ENCODE data around the gene CHMP2A. TPM values are rescaled to one million over a fixed set of nuclear protein-coding genes. Genes with fewer than 3 reads are reported as not detected.

Gene CHMP2A
- total RNA-seq, 1 donor: 106 TPM

DNA sequence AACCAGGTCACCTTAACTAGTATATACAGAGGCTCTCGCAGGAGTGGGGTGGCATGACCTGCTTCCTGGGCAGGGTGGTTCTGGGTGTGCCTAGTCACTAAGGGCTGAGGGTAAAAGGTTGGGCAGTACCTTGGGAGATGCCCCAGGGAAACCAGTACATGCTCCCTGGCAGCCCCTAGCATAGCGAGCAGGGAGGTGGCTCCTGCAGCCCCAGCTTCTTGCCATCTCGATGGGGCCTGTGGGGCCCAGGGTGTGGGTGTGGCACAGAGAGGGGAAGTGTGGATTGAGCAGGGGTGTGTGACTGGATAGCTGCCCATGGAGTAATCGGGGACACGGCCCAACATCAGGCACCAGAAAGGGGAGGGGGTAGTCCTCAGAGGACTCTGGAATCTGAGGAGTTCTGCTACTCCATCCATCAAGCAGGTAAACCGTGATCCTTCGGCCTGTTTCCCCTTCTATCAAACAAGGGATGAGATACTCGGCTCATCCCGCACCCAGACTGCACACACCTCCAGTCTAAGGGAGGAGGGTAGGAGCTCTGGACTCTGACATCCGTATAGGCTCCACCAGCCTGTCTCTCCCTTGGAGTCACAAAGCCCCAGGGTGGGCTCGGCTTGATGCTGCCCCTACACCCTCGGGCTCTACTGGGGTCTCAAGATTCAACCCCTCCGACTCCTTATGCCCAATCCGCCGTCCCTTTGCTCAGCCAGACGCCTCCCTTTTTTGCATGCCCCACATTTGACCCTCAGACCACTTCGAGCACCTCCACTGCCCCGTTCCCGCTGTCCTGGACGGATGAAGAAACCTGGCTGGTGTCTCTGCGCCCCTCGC lies 36.4 kb downstream of the CHMP2A start:
- peaks cover 4% of the 10 kb centered on the region for H3K36me3 ChIP-seq (ENCODE audit: insufficient read depth, low read length)
- peaks cover 14% of the 10 kb centered on the region for H3K4me1 ChIP-seq (ENCODE audit: insufficient read depth, low read length)
- TF ChIP-seq CTCF (IDR thresholded peaks at IDR 0.05; ENCODE audit: extremely low read depth, low read depth, low read length): no peak
- H3K79me2 ChIP-seq (ENCODE audit: insufficient read depth, low read length): peaks cover 45% of the 10 kb centered on the region
- H3K27me3 ChIP-seq (ENCODE audit: insufficient read depth, low read length): no peaks in the 10 kb centered on the region
- peak overlapping the region; percentile 77 for H3K4me3 ChIP-seq (ENCODE audit: insufficient read depth, low read length)
- peak; percentile 80 for DNase-seq (ENCODE audit: insufficient read length, low spot score, missing footprints)
- peak overlapping the region; percentile 81 for H3K27ac ChIP-seq (ENCODE audit: low read depth, low read length)
- peaks cover 19% of the 10 kb centered on the region for H4K20me1 ChIP-seq (ENCODE audit: insufficient read depth, low read length)
- peak overlapping the region; percentile 99 for H2AFZ ChIP-seq (ENCODE audit: low read length)
- H3K9me3 ChIP-seq (ENCODE audit: low read depth, low read length): no peaks in the 10 kb centered on the region
- H3K4me2 ChIP-seq (ENCODE audit: insufficient read depth, low read length): peak overlapping the region; percentile 99

DNA sequence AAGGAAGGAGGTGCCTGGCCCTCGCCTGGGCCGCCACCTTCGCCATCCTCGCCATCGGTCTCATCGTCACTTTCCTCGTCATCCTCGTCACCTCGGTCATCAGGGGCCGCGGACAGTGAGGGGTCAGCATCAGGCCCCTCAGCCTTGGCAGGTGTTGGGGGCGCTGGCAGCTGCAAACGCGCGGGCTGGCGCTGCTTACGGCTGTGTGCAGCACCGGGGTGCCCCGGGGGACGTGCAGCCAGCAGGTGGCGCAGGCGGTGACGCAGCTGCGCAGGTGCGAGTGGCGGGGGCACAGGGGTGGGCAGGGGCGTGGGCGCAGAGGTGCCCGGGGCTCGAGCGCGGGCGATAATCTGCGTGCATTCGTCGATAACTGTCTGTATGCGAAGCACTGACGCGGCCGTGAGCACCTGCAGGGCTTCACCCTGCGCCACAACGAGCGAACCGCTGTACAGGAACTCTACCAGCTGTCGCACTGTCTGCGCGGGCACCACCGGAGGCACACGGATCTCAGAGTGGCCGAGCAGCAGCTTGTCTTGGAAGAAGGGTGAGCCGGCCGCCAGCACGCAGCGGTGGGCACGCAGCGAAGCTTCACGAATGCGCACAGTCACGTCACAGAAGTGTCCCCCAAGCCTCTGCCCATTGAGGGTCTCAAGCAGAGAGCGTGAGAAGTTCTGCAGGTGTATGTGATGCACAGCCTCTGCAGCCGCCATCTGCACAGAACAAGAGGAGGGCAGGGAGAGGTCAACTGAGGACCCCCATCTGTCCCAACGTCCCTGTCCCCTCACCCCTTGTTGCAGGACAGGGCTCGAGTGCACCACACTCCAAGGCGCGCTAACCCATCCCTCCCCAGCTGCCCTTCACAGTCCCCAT lies 37.7 kb downstream of the CHMP2A start:
- no peak for DNase-seq (ENCODE audit: insufficient read length, low spot score, missing footprints)
- no peak for TF ChIP-seq CTCF (IDR thresholded peaks at IDR 0.05; ENCODE audit: extremely low read depth, low read depth, low read length)
- H3K79me2 ChIP-seq (ENCODE audit: insufficient read depth, low read length): peaks cover 45% of the 10 kb centered on the region
- peaks cover 9% of the 10 kb centered on the region for H3K36me3 ChIP-seq (ENCODE audit: insufficient read depth, low read length)
- peaks cover 14% of the 10 kb centered on the region for H3K4me1 ChIP-seq (ENCODE audit: insufficient read depth, low read length)
- no peak overlapping the region for H2AFZ ChIP-seq (ENCODE audit: low read length)
- no peak overlapping the region for H3K4me3 ChIP-seq (ENCODE audit: insufficient read depth, low read length)
- H4K20me1 ChIP-seq (ENCODE audit: insufficient read depth, low read length): peaks cover 24% of the 10 kb centered on the region
- no peaks in the 10 kb centered on the region for H3K9me3 ChIP-seq (ENCODE audit: low read depth, low read length)
- no peaks in the 10 kb centered on the region for H3K27me3 ChIP-seq (ENCODE audit: insufficient read depth, low read length)
- no peak overlapping the region for H3K27ac ChIP-seq (ENCODE audit: low read depth, low read length)
- no peak overlapping the region for H3K4me2 ChIP-seq (ENCODE audit: insufficient read depth, low read length)

GRCh38 chr19:58516246-58516836 lies 38.6 kb downstream of the CHMP2A start:
- DNase-seq (ENCODE audit: insufficient read length, low spot score, missing footprints): peak; percentile 68
- H3K4me3 ChIP-seq (ENCODE audit: insufficient read depth, low read length): no peak overlapping the region
- peaks cover 24% of the 10 kb centered on the region for H4K20me1 ChIP-seq (ENCODE audit: insufficient read depth, low read length)
- H3K36me3 ChIP-seq (ENCODE audit: insufficient read depth, low read length): peaks cover 9% of the 10 kb centered on the region
- no peak overlapping the region for H2AFZ ChIP-seq (ENCODE audit: low read length)
- H3K27ac ChIP-seq (ENCODE audit: low read depth, low read length): no peak overlapping the region
- H3K27me3 ChIP-seq (ENCODE audit: insufficient read depth, low read length): no peaks in the 10 kb centered on the region
- peaks cover 14% of the 10 kb centered on the region for H3K4me1 ChIP-seq (ENCODE audit: insufficient read depth, low read length)
- TF ChIP-seq CTCF (IDR thresholded peaks at IDR 0.05; ENCODE audit: extremely low read depth, low read depth, low read length): no peak
- no peak overlapping the region for H3K4me2 ChIP-seq (ENCODE audit: insufficient read depth, low read length)
- H3K79me2 ChIP-seq (ENCODE audit: insufficient read depth, low read length): peaks cover 45% of the 10 kb centered on the region
- no peaks in the 10 kb centered on the region for H3K9me3 ChIP-seq (ENCODE audit: low read depth, low read length)
